ENCODE measurements around the gene TKFC.

DNA sequence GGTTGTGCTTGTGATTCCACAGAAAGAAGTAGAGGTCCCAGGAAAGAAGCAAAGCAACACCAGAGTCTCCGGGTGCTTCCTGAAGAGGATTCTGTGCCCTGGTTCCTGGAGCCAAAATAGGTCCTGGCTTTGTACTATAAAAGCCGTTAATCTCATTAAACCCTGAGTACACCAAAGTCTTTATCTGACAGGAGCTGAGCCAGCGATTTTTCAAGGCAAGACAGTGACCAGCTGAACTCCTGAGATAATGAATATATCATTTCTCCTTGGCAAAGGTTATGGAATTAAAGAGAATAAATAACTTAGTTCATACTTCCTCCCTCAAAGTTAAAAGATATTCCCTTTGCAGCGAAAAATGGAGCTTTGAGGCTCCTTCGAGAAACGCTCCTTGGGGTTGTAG is 34.4 kb downstream of the TKFC start:
- TF ChIP-seq MAX (IDR thresholded peaks at IDR 0.05) (no peak), CTCF (IDR thresholded peaks at IDR 0.05; ENCODE audit: low read depth, low read length, missing input control) (no peak), YY1 (IDR thresholded peaks at IDR 0.05) (no peak), SP1 (IDR thresholded peaks at IDR 0.05) (no peak), JUND (IDR thresholded peaks at IDR 0.05) (no peak), EGR1 (IDR thresholded peaks at IDR 0.05; ENCODE audit: low read depth in 2 of 2) (no peak), REST (IDR thresholded peaks at IDR 0.05) (no peak), ATF3 (IDR thresholded peaks at IDR 0.05) (no peak), TAF1 (conservative IDR thresholded peaks at IDR 0.05) (no peak), RAD21 (IDR thresholded peaks at IDR 0.05) (no peak), GABPA (IDR thresholded peaks at IDR 0.05 in 1 of 2, conservative IDR thresholded peaks at IDR 0.05 in 1 of 2) (no peak), RXRA (IDR thresholded peaks at IDR 0.05) (no peak), FOXA1 (IDR thresholded peaks at IDR 0.05) (no peak)
